ENCODE data around the gene HPCAL1.

HPCAL1 gene

GRCh38 chr2:10279946-10280463 is 22.7 kb upstream of the HPCAL1 start:
- H3K9me3 ChIP-seq (ENCODE audit: control extremely low read depth in 1 of 5, control insufficient read depth in 4 of 5, insufficient read depth in 2 of 5, low read depth in 1 of 5, low read length in 4 of 5): no peaks in the 10 kb centered on the region
- no peak for DNase-seq
- H3K27ac ChIP-seq (ENCODE audit: insufficient read depth in 1 of 2, low read depth in 1 of 2, low read length in 2 of 2, poor library complexity in 1 of 2, severe bottlenecking in 2 of 2): no peak overlapping the region
- H3K4me3 ChIP-seq (ENCODE audit: control insufficient read depth in 1 of 7, extremely low read depth in 1 of 7, insufficient read depth in 4 of 7, low read depth in 2 of 7, low read length in 6 of 7): no peak overlapping the region
- no peaks in the 10 kb centered on the region for H3K36me3 ChIP-seq (ENCODE audit: control insufficient read depth in 4 of 4, insufficient read depth in 4 of 4, low read length in 3 of 4)
- ChIA-PET CTCF (interaction anchor here (1.4 to 2.9 kb wide), 4 partner anchors 9 to 130 kb away, joined by 3 to 11 read pairs (median 6); no protein-coding TSS in a partner anchor), POLR2A (no interaction called here)
- 98% methylated on average over 11 of the region's 12 CpGs for WGBS (ENCODE audit: insufficient coverage)
- peaks cover 0 to 38% (median 10%) of the 10 kb centered on the region in 4 experiments for H3K4me1 ChIP-seq (ENCODE audit: control extremely low read depth in 1 of 4, control insufficient read depth in 4 of 4, insufficient read depth in 4 of 4, low read length in 3 of 4)
- no peaks in the 10 kb centered on the region for H3K27me3 ChIP-seq (replicated peaks in 2 of 5; ENCODE audit: control insufficient read depth in 4 of 5, insufficient read depth in 5 of 5, low read length in 4 of 5)

DNA sequence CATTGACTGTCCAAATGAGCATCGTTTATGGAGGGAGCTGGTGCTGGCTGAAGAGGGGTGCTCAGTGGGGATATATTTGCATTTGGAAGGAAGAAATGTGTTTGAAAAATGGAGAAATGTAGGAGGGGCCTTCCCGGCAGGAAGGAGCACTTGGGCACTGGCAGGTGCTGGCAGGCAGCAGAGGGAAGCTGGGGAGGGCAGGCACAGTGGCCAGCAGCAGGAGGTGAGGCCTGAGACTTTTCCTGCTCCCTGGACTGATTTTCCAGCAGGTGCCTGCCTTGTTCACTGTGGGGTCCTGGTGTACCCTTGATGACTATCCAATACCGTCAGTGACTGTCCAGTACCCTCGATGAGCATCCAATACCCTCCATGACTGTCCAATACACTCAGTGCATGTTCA is 20.8 kb upstream of the HPCAL1 start:
- WGBS (ENCODE audit: insufficient coverage): 95% methylated on average over 3 of the region's 4 CpGs
- H3K9me3 ChIP-seq (ENCODE audit: control extremely low read depth in 1 of 5, control insufficient read depth in 4 of 5, insufficient read depth in 2 of 5, low read depth in 1 of 5, low read length in 4 of 5): no peaks in the 10 kb centered on the region
- no peak for DNase-seq
- H3K4me1 ChIP-seq (ENCODE audit: control extremely low read depth in 1 of 4, control insufficient read depth in 4 of 4, insufficient read depth in 4 of 4, low read length in 3 of 4): peaks cover 0 to 57% (median 26%) of the 10 kb centered on the region in 4 experiments
- H3K4me3 ChIP-seq (ENCODE audit: control insufficient read depth in 1 of 7, extremely low read depth in 1 of 7, insufficient read depth in 4 of 7, low read depth in 2 of 7, low read length in 6 of 7): no peak overlapping the region
- H3K27ac ChIP-seq (ENCODE audit: insufficient read depth in 1 of 2, low read depth in 1 of 2, low read length in 2 of 2, poor library complexity in 1 of 2, severe bottlenecking in 2 of 2): no peak overlapping the region
- no peaks in the 10 kb centered on the region for H3K36me3 ChIP-seq (ENCODE audit: control insufficient read depth in 4 of 4, insufficient read depth in 4 of 4, low read length in 3 of 4)
- CTCF ChIA-PET: interaction anchor here (2.4 to 7.9 kb wide), 3 partner anchors 11 to 127 kb away, joined by 5 to 39 read pairs (median 15); no protein-coding TSS in a partner anchor
- no peaks in the 10 kb centered on the region for H3K27me3 ChIP-seq (replicated peaks in 2 of 5; ENCODE audit: control insufficient read depth in 4 of 5, insufficient read depth in 5 of 5, low read length in 4 of 5)
- POLR2A ChIA-PET: no interaction called here

DNA sequence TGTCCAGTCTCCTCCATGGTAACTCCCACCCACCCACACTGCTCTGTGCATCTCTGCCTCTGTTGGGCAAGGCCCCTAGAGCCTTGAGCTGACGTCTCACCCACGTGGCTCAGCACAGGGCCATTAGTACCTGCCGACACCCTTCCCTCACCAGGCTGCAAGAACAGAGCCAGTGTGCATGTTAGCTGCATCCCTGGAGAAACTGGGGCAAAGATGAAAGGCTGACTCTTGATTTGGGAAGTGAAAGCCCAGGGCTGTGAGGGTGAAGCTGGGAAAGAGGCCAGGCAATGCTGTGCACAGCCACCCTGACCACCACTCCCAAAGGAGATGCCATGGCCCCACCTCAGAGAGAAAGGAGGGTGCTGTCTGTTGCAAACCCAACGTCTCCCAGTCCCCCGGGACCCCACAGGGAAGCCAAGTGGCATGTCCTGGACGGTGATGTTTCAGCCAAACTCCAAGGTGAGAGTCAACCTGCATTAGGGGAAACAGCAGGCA is 20.0 kb upstream of the HPCAL1 start:
- 100% methylated on average over 6 of the region's 6 CpGs for WGBS (ENCODE audit: insufficient coverage)
- no peaks in the 10 kb centered on the region for H3K36me3 ChIP-seq (ENCODE audit: control insufficient read depth in 4 of 4, insufficient read depth in 4 of 4, low read length in 3 of 4)
- no peaks in the 10 kb centered on the region for H3K27me3 ChIP-seq (replicated peaks in 2 of 5; ENCODE audit: control insufficient read depth in 4 of 5, insufficient read depth in 5 of 5, low read length in 4 of 5)
- no peaks in the 10 kb centered on the region for H3K9me3 ChIP-seq (ENCODE audit: control extremely low read depth in 1 of 5, control insufficient read depth in 4 of 5, insufficient read depth in 2 of 5, low read depth in 1 of 5, low read length in 4 of 5)
- ChIA-PET CTCF (interaction anchor here (0.9 to 7.9 kb wide), 7 partner anchors 9 to 126 kb away, joined by 3 to 39 read pairs (median 5); no protein-coding TSS in a partner anchor), POLR2A (no interaction called here)
- H3K27ac ChIP-seq (ENCODE audit: insufficient read depth in 1 of 2, low read depth in 1 of 2, low read length in 2 of 2, poor library complexity in 1 of 2, severe bottlenecking in 2 of 2): peak overlapping the region in 1 of 2 experiments; percentile 34
- no peak overlapping the region for H3K4me3 ChIP-seq (ENCODE audit: control insufficient read depth in 1 of 7, extremely low read depth in 1 of 7, insufficient read depth in 4 of 7, low read depth in 2 of 7, low read length in 6 of 7)
- H3K4me1 ChIP-seq (ENCODE audit: control extremely low read depth in 1 of 4, control insufficient read depth in 4 of 4, insufficient read depth in 4 of 4, low read length in 3 of 4): peaks cover 0 to 62% (median 26%) of the 10 kb centered on the region in 4 experiments
- DNase-seq: no peak

DNA sequence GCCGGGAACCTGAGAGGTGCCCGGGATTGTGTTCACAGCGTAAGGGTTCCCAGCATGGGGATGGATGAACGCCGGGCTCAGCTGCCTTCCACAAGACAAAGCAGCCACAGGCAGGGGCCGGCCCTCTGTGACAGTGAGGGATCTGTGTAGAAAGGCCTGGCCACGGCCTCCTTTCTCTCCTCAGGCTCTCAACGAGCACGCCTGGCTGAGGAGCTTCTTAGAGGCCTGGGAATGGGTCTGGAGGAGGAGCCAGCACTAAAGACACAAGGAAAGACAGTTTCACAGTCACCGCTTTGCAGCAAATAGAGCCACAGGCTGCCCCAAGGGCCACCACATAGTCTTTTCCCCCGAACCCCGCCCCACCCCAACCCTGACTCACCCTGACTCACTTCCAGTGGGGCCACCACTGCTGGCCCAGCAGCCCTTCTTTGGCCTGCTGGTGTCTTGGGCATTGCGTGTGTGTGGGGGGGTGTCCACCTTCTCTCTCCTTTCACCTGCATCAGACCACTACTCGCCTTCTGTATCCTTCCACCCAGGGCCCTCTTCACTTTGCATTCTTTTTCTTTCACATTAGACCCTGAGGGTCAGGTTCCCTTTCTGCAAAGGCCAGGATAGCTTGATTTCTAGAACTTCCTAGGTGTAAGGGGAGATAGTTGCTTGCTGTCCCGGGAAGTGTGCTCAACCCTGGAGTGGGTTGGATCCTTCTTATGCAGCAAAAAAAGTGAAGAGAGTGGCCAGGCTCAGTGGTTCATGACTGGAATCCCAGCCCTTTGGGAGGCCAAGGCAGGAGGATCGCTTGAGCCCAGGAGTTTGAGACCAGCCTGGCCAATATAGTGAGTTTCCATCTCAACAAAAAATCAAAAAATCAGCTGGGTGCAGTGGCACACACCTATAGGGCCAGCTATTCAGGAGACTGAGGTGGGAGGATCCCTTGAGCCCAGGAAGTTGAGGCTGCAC is 19.3 kb upstream of the HPCAL1 start:
- H3K4me1 ChIP-seq (ENCODE audit: control extremely low read depth in 1 of 4, control insufficient read depth in 4 of 4, insufficient read depth in 4 of 4, low read length in 3 of 4): peaks cover 0 to 55% (median 26%) of the 10 kb centered on the region in 4 experiments
- ChIA-PET CTCF (interaction anchor here (0.9 to 7.9 kb wide), 9 partner anchors 10 to 152 kb away, joined by 3 to 39 read pairs (median 4); no protein-coding TSS in a partner anchor), POLR2A (no interaction called here)
- H3K9me3 ChIP-seq (ENCODE audit: control extremely low read depth in 1 of 5, control insufficient read depth in 4 of 5, insufficient read depth in 2 of 5, low read depth in 1 of 5, low read length in 4 of 5): no peaks in the 10 kb centered on the region
- DNase-seq: peak in 2 of 3 donors; percentile 49 to 58
- H3K4me3 ChIP-seq (ENCODE audit: control insufficient read depth in 1 of 7, extremely low read depth in 1 of 7, insufficient read depth in 4 of 7, low read depth in 2 of 7, low read length in 6 of 7): no peak overlapping the region
- no peaks in the 10 kb centered on the region for H3K27me3 ChIP-seq (replicated peaks in 2 of 5; ENCODE audit: control insufficient read depth in 4 of 5, insufficient read depth in 5 of 5, low read length in 4 of 5)
- H3K36me3 ChIP-seq (ENCODE audit: control insufficient read depth in 4 of 4, insufficient read depth in 4 of 4, low read length in 3 of 4): no peaks in the 10 kb centered on the region
- H3K27ac ChIP-seq (ENCODE audit: insufficient read depth in 1 of 2, low read depth in 1 of 2, low read length in 2 of 2, poor library complexity in 1 of 2, severe bottlenecking in 2 of 2): peak overlapping the region in 1 of 2 experiments; percentile 34
- 99% methylated on average over 12 of the region's 16 CpGs for WGBS (ENCODE audit: insufficient coverage)

- peaks cover 0 to 50% (median 26%) of the 10 kb centered on the region in 4 experiments for H3K4me1 ChIP-seq (ENCODE audit: control extremely low read depth in 1 of 4, control insufficient read depth in 4 of 4, insufficient read depth in 4 of 4, low read length in 3 of 4)
- no peak overlapping the region for H3K27ac ChIP-seq (ENCODE audit: insufficient read depth in 1 of 2, low read depth in 1 of 2, low read length in 2 of 2, poor library complexity in 1 of 2, severe bottlenecking in 2 of 2)
- ChIA-PET POLR2A (no interaction called here), CTCF (interaction anchor here (1.0 to 7.9 kb wide), 7 partner anchors 12 to 151 kb away, joined by 3 to 39 read pairs (median 9); no protein-coding TSS in a partner anchor)
- no peak overlapping the region for H3K4me3 ChIP-seq (ENCODE audit: control insufficient read depth in 1 of 7, extremely low read depth in 1 of 7, insufficient read depth in 4 of 7, low read depth in 2 of 7, low read length in 6 of 7)
- WGBS (ENCODE audit: insufficient coverage): 94% methylated on average over 14 of the region's 16 CpGs
- H3K9me3 ChIP-seq (ENCODE audit: control extremely low read depth in 1 of 5, control insufficient read depth in 4 of 5, insufficient read depth in 2 of 5, low read depth in 1 of 5, low read length in 4 of 5): no peaks in the 10 kb centered on the region
- no peak for DNase-seq
- H3K27me3 ChIP-seq (replicated peaks in 2 of 5; ENCODE audit: control insufficient read depth in 4 of 5, insufficient read depth in 5 of 5, low read length in 4 of 5): no peaks in the 10 kb centered on the region
- H3K36me3 ChIP-seq (ENCODE audit: control insufficient read depth in 4 of 4, insufficient read depth in 4 of 4, low read length in 3 of 4): no peaks in the 10 kb centered on the region
Measured at GRCh38 chr2:10284108-10284870, 18.4 kb upstream of the HPCAL1 start.

DNA sequence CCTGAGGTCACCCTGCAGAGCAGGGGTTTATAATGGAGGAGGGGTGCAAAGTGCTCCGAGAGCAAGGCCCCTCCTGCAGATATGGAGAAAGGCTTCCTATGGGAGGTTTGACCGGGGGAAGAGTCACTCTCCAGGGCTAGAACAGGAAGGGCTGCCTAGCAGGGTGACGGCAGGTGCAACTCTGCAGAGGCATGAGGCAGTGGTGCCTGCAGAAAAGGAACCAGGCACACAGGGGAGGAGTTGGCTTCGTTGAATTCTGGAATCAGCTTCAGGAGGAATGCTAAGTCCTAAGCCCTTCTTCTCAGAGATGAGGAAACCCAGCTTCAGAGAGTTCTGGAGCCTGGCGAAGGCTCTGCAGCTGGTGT is 17.5 kb upstream of the HPCAL1 start:
- Histone ChIP-seq H3K27me3 (replicated peaks in 2 of 5; ENCODE audit: control insufficient read depth in 4 of 5, insufficient read depth in 5 of 5, low read length in 4 of 5) (no peaks in the 10 kb centered on the region), H3K4me3 (ENCODE audit: control insufficient read depth in 1 of 7, extremely low read depth in 1 of 7, insufficient read depth in 4 of 7, low read depth in 2 of 7, low read length in 6 of 7) (peak overlapping the region in 3 of 7 experiments; percentile 6 to 23 (median 19)), H3K27ac (ENCODE audit: insufficient read depth in 1 of 2, low read depth in 1 of 2, low read length in 2 of 2, poor library complexity in 1 of 2, severe bottlenecking in 2 of 2) (no peak overlapping the region), H3K36me3 (ENCODE audit: control insufficient read depth in 4 of 4, insufficient read depth in 4 of 4, low read length in 3 of 4) (no peaks in the 10 kb centered on the region), H3K4me1 (ENCODE audit: control extremely low read depth in 1 of 4, control insufficient read depth in 4 of 4, insufficient read depth in 4 of 4, low read length in 3 of 4) (peaks cover 0 to 50% (median 28%) of the 10 kb centered on the region in 4 experiments), H3K9me3 (ENCODE audit: control extremely low read depth in 1 of 5, control insufficient read depth in 4 of 5, insufficient read depth in 2 of 5, low read depth in 1 of 5, low read length in 4 of 5) (no peaks in the 10 kb centered on the region)
- DNase-seq: no peak
- CTCF ChIA-PET: interaction anchor here (1.8 to 7.9 kb wide), 5 partner anchors 11 to 150 kb away, joined by 4 to 39 read pairs (median 12); no protein-coding TSS in a partner anchor
- POLR2A ChIA-PET: no interaction called here
- WGBS (ENCODE audit: insufficient coverage): 18% methylated on average over 5 of the region's 5 CpGs
